ENCODE data around the gene PTPRG.
"Not testable (repeated sequence)": the region's sequence is repeated elsewhere in the genome, so short reads cannot be mapped to it uniquely, and the experiment has no call there.

PTPRG gene

DNA sequence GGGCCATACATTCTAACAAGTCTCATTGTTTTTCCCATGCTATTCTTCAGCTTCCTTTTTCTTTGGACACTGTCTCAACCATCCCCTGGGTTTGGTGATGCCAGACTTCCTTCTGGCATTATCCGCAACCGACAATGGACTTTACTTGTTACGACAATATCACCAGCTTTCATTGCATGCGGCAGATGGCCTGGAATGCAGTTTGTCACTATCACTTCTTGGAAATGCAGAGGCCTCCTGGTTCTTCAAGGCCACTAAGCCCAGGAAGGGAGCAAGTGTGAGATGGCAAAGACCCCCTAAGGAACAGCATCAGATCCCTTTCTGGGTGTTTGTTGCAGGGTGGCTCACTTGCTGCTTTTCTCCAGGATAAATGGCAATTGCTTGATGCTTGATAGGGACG is 128.6 kb downstream of the PTPRG start:
- no peak for DNase-seq

DNA sequence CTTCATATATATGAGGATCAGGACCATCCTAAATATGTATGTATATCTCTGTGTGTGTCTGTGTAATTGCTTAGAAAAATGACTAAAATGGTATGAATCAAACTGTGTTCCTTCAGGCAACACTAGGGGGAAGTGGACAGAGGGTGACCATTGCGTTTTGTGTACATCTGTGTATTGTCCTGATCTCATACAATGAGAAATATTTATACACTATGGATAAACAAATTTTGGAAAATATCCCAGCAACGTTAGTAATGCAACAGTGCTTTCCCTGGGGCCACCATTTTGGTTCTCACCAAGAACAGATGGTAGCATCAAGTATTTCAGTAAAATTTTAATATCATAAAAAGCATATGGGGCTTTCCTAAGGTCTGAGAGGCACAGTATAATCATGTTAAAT is 130.1 kb downstream of the PTPRG start:
- no peak for DNase-seq

DNA sequence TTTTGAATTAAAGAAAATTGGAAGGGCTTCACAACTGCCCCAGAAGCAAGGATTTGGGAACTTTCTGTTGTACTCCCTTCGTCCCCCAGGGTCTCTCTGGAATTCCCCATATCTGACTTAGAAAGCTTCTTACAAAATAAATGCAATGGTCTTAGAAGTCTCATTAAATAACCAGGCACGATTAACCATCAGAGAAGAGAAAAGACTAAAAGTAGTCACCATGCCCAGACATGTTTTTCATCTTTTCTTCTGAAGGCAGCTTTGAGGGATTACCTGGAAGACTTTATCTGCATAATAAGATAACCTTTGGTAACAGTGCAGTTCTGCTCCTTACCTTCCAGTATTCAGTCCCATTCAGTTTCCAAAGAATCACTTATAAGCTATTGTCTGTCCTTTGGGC is 135.9 kb downstream of the PTPRG start:
- no peak for DNase-seq

DNA sequence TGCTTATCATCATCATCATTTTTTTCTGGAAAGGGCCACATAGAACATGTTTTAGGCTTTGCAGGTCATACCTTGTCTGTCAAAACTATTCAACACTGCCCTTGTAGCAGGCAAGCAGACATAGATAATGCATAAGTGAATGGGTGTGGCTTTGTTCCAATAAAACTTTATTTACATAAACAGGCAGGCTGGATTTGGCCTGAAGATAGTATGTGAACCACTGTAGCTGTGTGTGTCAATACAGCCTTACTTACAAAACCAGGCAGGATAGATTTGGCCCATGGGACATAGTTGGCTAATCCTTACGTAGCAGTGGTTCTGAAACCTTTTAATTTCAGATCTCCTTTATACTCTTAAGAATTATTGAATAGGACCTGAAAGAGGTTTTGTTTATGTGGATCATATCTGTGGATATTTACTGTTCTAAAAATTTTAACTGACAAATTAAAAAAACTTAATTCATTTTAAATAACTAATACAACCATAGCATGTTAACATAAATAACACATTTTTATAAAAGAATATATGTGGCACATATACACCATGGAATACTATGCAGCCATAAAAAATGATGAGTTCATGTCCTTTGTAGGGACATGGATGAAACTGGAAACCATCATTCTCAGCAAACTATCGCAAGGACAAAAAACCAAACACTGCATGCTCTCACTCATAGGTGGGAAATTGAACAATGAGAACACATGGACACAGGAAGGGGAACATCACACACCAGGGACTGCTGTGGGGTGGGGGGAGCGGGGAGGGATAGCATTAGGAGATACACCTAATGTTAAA is 137.1 kb downstream of the PTPRG start:
- not testable (repeated sequence) for DNase-seq

DNA sequence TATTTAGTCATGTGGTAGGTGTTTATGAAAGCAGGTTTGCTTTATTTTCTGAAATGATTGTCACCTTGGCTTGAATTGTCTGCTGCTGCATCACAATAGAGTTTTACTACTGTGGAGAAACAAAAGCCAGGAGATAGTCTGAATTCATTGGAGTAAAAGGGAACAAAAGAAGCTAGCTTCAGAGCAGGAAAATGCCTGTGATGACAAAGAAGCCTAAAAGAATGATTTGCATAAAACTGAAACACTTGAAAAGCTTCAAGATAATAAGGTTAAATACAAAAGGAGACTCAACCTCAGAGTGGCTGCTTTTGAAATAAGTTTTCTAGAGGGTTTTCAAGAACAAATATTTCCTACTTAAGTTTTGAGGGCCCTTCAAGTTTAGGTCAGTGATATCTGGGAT is 138.3 kb downstream of the PTPRG start:
- DNase-seq: no peak

DNA sequence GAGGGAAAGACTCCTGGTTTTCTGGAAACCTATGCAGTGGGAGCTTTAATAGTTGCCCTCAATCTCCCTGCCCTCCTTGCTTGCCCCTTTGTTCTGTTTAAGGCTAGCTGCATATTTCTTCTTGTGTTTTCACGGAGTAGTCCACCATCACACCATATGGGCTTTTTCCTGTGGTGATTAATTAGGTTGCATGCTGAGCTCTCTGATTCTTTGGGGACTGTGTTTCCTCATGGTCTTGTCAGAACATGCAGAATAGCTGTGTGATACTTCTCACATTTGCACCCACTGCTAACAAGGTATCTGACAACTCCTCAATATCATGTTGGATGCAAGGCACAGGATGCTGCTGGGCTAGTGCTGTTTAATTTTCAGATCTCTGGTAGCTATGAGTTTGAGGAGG is 139.6 kb downstream of the PTPRG start:
- DNase-seq: no peak

DNA sequence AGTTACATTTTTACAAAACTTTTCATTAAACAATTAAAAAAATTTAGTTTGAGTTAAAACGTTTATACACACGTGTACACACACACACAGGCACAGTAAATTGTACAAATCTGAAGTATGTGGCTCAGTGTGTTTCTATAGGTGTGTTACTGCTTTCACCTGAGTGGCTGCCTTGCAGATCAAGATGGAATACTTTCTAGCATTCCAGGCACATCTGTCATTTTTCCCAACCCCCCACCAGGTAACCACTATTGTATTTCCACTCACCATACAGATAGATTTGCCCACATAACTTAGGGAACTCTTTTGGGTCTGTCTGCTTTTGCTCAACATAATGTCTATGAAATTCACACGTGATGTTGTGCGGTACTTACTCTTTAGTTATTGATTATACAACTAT is 141.1 kb downstream of the PTPRG start:
- DNase-seq: no peak

DNA sequence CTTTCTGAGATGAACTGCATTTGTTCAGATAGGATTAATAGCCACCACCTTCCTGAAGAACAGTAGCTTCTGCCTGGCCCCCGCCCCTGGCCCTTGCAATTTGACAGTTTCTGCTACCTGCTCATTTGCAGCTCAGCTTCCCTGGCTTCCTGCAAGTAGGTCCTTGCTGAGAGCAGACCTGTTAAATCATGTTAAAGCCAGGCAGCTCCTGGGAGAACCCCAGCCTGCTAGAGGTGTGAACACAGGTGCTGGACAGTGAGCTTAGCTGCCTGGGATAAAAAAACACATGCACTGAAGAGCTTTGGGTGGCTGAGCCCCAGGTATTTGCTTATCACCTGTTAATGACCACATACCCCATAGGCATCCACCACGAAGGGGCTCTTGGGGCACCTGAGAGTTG is 143.4 kb downstream of the PTPRG start:
- DNase-seq: no peak

DNA sequence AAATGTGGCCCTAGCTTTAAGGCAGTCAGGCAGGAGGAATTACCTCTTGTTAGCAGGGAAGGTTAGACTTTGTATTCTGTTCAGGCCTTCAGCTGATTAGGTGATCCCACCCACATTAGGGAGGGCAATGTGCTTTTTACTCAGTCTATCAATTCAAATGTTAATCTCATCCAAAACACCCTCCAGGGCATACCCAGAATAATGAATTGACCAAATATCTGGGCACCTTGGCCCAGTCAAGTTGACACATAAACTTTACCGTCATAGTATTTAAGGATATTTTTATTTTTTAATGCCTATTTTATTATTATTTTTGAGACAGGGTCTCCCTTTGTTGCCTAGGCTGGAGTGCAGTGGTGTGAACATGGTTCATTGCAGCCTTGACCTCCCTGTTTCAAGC is 146.1 kb downstream of the PTPRG start:
- DNase-seq: no peak

DNA sequence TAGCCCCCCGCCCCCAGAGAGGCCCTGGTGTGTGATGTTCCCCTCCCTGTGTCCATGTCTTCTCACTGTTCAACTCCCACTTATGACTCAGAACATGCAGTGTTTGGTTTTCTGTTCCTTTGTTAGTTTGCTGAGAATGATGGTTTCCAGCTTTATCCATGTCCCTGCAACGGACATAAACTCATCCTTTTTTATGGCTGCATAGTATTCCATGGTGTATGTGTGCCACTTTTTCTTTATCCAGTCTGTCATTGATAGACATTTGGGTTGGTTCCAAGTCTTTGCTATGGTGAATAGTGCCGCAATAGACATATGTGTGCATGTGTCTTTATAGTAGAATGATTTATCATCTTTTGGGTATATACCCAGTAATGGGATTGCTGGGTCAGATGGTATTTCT is 149.5 kb downstream of the PTPRG start:
- DNase-seq: not testable (repeated sequence)

DNA sequence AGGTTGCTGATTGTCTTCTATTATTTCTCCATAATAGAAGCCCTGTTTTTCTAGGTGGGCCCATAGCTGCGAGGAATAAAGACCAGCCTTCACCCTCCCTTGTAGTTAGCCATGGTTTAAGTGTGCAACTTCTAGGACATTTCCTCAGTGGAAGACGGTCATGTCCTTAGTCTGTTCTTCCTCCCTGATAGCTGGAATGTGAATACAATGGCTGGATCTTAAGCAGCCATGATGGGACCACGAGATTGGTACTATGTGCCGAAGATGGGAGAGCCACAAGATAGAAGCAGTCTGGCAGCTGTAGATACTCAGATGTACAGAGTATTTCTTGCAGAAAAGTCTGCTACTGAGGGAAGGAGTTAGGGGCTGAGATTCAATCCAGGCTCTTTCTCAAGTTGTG is 152.9 kb downstream of the PTPRG start:
- no peak for DNase-seq

DNA sequence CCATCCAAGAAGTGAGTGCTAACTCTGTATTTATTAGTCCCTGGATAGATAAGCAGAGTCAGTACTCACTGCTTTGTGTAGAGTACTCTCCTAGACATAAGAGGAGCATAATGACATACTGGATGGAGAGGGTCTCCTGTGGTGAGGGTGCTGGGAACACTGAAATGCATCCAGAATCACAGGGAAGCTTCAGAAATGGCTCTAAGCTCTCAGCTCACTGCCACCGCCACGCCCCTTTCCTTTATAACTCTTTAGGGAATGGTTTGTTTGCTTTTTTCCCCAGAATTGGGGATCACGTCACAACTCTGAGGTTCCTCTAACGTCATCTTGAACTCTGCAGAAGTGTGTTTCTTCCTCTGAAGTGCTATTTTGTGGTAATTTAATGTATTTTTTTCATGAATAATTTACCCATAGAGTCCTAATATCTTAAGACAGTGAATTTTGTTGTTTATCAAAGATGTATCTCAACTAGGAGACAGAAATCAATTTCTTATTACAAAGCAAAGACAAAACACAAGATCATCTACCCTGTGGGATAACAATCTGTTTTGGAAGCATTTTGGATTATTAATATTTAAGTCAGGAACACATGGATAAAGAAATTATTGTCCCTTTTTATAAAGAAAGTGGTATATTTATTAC is 154.6 kb downstream of the PTPRG start:
- DNase-seq: no peak

DNA sequence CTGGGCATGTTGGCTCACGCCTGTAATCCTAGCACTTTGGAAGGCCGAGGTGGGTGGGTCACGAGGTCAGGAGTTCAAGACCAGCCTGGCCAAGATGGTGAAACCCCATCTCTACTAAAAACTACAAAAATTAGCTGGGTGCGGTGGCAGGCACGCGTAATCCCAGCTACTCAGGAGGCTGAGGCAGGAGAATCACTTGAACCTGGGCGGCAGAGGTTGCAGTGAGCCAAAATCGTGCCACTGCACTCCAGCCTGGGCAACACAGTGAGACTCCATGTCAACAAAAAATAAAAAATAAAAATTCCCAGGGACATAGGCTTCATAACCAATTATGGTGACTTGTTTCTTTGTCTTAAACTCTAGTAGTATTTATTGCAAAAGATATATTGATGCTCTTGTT is 155.3 kb downstream of the PTPRG start:
- not testable (repeated sequence) for DNase-seq

DNA sequence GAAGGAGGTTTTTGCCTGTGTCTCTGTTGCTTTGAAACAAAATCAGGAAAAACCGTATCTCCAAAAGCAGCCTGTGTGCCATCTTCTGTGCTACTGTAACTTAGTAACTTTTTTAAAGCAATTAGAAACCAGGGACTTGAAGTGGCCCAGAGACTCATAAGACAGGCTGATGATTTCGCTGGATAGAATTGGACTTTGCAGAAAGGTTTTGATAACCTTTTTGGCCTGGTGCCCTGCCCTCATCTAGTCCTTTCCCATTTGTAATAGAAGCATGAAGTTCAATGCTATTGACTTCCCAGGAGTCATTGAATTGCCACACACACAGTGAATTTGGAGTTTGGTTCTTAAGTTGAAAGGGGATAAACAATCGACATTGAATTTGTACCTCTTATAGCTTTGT is 157.2 kb downstream of the PTPRG start:
- DNase-seq: no peak

DNA sequence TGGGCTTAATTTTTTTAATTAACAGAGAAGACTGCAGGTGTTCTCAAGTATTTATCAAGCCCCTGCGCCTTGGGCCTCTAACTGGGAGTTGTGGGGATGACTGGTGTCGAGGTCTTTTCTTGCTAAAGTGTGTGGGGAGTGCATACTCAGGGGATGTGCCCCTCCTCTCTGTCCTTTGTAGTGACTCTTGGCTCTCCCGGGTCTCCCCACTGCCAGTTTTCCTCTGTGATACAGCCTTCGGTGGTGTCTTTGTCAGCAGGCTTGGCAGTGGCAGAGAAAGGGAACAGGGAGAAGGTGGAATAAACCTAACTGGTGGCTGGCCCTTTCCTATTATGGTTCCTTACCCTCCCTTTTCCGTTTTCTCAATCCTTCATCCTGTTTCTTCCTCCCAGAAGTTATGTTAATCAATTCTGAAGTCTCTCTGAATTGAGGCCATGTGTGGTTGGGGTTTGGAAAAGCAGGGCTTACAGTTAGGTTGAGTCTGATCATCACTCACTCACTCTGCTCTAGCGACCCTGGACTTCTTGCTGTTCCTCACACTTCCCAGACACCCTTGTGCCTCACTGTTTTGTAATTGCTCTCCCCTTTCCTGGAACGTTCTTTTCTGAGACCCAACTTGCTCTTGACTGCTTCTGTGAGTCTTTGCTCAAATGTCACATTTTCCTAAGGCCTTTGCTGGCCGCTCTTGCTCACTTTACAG is 158.1 kb downstream of the PTPRG start:
- no peak for DNase-seq

DNA sequence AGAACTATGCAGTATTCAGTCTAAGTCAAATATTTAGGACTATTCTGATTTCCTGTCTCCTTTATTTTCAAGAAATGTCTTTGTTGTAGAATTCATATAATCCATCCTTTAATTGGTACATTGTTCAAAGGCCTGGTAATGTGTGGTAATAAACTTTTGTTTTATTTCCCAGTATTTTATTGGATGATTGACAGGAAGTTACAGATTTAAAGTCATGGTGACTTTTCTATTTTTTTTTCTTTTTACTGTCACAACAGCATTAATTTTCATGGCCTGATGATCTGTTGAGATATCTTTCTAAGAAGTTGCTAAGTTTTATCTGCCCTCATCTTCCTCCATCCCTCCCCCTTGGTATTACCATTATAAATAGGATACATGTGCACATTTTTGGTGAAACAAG is 161.7 kb downstream of the PTPRG start:
- DNase-seq: no peak

DNA sequence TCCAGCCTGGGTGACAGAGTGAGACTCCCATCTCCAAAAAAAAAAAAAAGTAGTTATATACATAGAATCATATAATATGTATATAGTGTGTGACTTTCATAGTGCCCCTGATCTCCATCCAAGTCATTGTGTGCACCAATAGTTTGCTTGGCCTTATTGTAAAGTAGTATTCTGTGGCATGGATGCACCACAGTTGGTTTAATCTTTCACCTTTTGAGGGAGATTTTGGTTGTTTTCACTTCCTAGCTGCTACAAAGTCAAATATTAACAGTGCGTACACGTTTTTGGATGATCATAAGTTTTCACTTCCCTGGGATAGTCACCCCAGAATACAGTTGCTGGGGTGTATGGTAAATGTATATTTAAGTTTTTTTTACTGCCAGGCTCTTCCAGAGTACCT is 162.8 kb downstream of the PTPRG start:
- no peak for DNase-seq

DNA sequence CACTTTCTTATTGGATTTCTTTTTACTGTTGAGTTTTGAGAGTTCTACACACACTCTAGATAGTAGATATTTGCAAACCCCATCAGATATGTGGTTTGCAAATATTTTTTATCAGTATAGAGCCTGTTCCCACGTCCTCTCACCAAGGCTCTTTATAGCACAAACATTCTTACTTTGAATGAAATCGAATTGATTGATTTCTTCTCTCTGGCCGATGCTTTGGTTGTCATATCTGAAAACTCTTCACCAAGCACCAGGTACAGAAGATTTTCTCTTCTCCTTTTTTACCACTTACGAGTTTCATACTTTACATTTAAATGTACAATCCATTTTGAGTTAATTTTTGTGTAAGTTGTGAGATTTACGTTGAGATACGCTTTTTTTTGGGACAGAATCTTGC is 163.4 kb downstream of the PTPRG start:
- no peak for DNase-seq

DNA sequence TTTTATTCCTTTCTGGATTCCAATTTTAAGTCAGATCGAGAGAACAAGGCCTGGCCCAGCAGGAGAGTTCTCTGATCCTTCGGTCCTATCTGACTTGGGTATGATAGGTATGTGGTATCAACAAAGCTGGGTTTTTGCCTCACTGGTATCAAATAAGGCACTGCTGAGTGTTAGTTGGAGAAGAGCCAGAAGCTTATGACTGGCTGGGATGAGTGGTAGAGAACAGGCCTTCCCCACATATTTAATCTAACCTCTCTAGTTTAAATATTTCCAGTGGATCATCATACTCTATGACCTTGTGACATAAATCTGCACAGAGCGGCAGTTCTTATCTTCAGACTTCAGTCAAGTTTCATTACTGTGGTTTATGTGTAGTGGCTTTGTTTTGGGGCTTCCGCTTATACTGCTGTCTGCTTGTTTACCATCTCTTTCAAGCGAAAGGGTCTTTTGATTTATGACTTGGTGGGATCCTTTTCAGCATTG is 164.5 kb downstream of the PTPRG start:
- DNase-seq: no peak

DNA sequence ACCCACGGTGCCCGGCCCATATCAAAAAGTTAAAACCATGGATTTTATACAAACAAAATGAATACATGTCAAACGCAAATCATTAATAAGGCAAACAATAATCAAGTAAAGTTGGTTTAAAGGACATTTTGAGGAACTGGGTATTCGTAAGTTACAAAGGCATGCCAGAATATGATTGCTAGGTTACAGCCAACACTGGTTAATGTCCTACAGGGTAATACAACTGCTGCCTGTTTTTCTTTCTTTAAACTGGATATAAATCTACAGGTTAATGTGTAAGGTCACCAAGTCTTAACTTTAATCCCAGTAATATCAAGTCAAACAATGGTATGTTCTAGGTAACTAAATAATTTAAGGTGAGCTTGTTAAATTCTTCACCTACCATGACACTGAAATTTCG is 166.1 kb downstream of the PTPRG start:
- no peak for DNase-seq

DNA sequence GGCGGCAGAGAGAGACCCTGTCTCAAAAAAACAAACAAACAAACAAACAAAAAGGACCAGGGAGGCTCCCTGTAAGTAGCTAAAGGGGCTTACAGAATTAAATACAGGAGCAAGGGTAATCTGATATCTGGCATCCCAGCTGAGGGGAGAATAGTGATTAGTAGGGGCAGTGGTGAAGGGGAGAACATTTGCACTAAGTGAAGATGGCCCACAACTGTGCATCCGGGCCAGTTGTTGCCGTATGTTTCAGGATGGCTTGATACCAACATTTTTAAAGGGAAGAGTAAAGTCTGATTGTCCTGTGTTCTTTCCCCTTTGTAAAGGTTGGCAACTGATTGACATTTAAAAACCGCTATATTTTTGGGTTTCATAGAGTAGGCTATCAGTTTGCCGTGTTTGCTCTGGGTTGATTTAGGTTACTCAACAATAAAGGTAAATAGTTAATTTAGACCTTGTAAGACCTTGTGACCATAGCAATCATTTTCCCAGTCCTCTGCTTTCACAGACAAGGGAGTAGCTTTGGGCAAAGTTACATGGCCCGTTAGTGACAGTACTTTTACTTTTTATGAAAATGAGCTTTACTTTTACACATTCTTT is 167.8 kb downstream of the PTPRG start:
- no peak for DNase-seq

DNA sequence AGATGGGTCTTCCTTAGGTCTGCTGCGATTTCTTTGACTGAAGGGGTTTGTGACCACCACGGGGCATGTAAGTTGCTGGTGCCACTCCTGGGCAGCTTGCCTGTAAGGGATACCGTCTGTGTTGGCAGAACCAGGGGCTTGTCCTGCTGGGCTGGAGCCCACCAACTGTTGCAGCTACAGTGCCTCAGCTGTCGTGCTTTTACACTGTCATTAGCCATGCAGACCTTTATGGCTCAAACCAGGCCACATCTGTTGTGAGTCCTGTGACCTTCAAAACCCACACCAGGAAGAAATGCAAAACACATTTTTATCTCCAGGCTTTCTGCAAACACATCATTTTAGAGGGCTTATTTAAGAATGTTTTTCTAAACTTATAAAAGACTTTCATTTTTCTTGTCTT is 168.7 kb downstream of the PTPRG start:
- no peak for DNase-seq

DNA sequence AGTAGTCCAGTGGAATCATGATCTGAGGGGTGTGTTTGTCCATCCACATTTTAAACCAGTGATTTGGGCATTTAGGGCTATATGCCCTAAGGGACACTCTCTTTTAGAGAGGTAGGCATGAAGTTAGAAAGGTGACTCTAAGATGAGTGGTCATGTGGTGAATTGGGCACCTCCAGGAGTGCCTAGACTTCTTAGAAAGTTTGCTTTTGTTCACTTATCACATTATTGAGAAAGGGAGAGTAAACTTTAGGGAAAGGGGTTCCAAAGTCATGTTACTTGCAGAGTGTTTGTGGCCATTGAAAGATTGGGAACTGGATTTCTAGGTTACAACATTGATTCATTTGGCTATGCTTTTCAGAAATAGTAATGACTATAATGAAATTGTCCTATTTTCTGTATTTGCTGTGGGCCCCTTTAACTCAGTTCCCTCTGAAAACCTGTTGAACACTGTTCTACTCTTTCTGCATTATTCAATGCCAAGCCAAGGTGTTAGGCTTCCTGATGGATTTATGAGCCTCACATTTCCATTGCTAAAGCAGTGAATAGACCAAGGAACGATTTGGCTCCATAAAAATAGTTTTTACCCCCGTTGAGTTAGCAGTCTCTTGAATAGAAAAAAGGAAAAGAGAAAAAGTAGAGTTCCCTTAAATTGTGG is 169.3 kb downstream of the PTPRG start:
- no peak for DNase-seq

Measured in stimulated activated naive CD4-positive, alpha-beta T cell treated with Interleukin-2 at 50 U/mL for 16 hours (primary cell).